Measurements from ENCODE around the gene DDIT4.

DNA sequence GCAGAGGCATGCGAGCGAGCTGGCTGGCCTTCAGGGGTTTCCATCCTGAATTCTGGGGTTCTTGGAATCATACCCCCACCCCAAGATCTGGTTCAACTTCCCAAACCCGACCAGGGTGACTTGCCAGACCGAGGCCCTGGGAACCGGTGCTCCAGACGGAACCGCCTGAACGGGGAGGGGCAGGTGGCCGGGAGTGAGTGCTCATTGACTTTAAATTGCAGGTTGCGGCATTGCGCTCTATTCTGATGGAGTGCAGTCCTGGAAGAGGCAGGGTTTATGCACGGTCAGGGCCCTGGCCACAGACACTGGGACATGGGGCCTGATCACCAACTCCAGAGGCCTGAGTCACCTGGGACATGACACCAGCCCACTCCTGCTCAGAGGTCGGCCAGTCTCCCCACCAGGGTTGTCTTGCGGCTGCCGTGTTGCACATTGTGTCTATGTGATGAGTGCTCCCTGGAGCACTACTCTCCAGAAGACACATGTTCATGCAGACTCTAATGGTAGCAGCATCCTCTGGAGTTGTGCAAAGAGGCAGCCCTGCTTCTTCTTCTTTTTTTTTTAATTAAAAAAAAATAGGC, 5.8 kb upstream of the DDIT4 start:
- TF ChIP-seq ZNF274 (IDR thresholded peaks at IDR 0.05; ENCODE audit: low read depth, low read length) (no peak), SUZ12 (IDR thresholded peaks at IDR 0.05; ENCODE audit: extremely low read depth, insufficient read depth, insufficient read length) (no peak)

All from NT2/D1 (cell line).